Occipital lobe (tissue), 2 donors: ENCODE measurements around the gene DIRAS3. TPM values are rescaled to one million over a fixed set of nuclear protein-coding genes. Genes with fewer than 3 reads are reported as not detected.
"Not testable (repeated sequence)": the region's sequence is repeated elsewhere in the genome, so short reads cannot be mapped to it uniquely, and the experiment has no call there.

Experiments used
- DNase-seq: peaks from one replicate; lab custom pipeline; 2025; lab: John Stamatoyannopoulos, UW
- total RNA-seq: library from RNA; depleted of rRNA; stranded (reverse); fragments of >200 nt; gene quantifications from one replicate; pipeline ENCODE4 v1.2.3, GENCODE V29; 2014

The DIRAS3 gene
- 0.94 TPM for total RNA-seq

GRCh38 chr1:68049941-68050878, at the start of gene DIRAS3:
Gene DIRAS3 (minus strand): TSS chr1:68050627. CDS start chr1:68047297, 3,330 bp downstream.
- DNase-seq = no peak

GRCh38 chr1:68093737-68094136, 43.3 kb upstream of the DIRAS3 start:
- DNase-seq = no peak

- DNase-seq = no peak
Observed at GRCh38 chr1:68087184-68087583, 36.8 kb upstream of the DIRAS3 start.

- DNase-seq = no peak
Observed at GRCh38 chr1:68085752-68086151, 35.3 kb upstream of the DIRAS3 start.

GRCh38 chr1:68083686-68084085, 33.3 kb upstream of the DIRAS3 start:
- no peak for DNase-seq

GRCh38 chr1:68081775-68082283, 31.4 kb upstream of the DIRAS3 start:
- no peak for DNase-seq

GRCh38 chr1:68078647-68079046, 28.2 kb upstream of the DIRAS3 start:
- no peak for DNase-seq

- DNase-seq = no peak
Observed at GRCh38 chr1:68074472-68074871, 24.0 kb upstream of the DIRAS3 start.

GRCh38 chr1:68065766-68066165, 15.3 kb upstream of the DIRAS3 start:
- DNase-seq = no peak

- not testable (repeated sequence) for DNase-seq
Observed at GRCh38 chr1:68058053-68058452, 7.6 kb upstream of the DIRAS3 start.

GRCh38 chr1:68057564-68057963, 7.1 kb upstream of the DIRAS3 start:
- no peak for DNase-seq

GRCh38 chr1:68057050-68057449, 6.6 kb upstream of the DIRAS3 start:
- DNase-seq = no peak

- no peak for DNase-seq
Observed at GRCh38 chr1:68051475-68051874, 1.0 kb upstream of the DIRAS3 start.

- DNase-seq = no peak
Observed at GRCh38 chr1:68047659-68048026, 2.8 kb downstream of the DIRAS3 start.

- no peak for DNase-seq
Observed at GRCh38 chr1:68046885-68047658, 3.4 kb downstream of the DIRAS3 start.

GRCh38 chr1:68046423-68046822, 4.0 kb downstream of the DIRAS3 start:
- no peak for DNase-seq

- DNase-seq = no peak
Observed at GRCh38 chr1:68045511-68046180, 4.8 kb downstream of the DIRAS3 start.

- no peak for DNase-seq
Observed at GRCh38 chr1:68043443-68044090, 6.9 kb downstream of the DIRAS3 start.

GRCh38 chr1:68036946-68037345, 13.5 kb downstream of the DIRAS3 start:
- no peak for DNase-seq

GRCh38 chr1:68029444-68029843, 21.0 kb downstream of the DIRAS3 start:
- no peak for DNase-seq

GRCh38 chr1:68028566-68028965, 21.9 kb downstream of the DIRAS3 start:
- no peak for DNase-seq
